Kidney (tissue), 14 donors: ENCODE results near the gene ADGRA1. TPM values are rescaled to one million over a fixed set of nuclear protein-coding genes. Genes with fewer than 3 reads are reported as not detected.

ENCODE experiments used
- DNase-seq, 5 donors: peaks; one replicate each; pipeline ENCODE4 v3.0.0-alpha.2; 2013 to 2020
- FAIRE-seq: peaks from 2 replicates; lab custom pipeline; 2012; peaks lifted over from hg19 to GRCh38; lab: Jason Lieb, UNC
- H3K27ac ChIP-seq, 2 donors: one replicate each; pipeline ENCODE4 v1.7.0; 2013; ENCODE audit warnings: low read depth in 2 of 2, low read length in 2 of 2, inconsistent platforms in 1 of 2
- H3K27me3 ChIP-seq: one replicate; pipeline ENCODE4 v1.7.1; 2013; ENCODE audit warnings: low read length, inconsistent platforms; ENCODE audit not compliant: control insufficient read depth, insufficient read depth
- H3K36me3 ChIP-seq, 3 donors: one replicate each; pipeline versions ENCODE4 v1.7.0 to v1.7.1; 2013; ENCODE audit warnings: low read length in 3 of 3, control low read depth in 1 of 3, inconsistent platforms in 1 of 3; ENCODE audit not compliant: insufficient read depth in 3 of 3, control insufficient read depth in 2 of 3
- H3K4me1 ChIP-seq, 3 donors: one replicate each; pipeline versions ENCODE4 v1.7.0 to v1.7.1; 2013; ENCODE audit warnings: low read length in 3 of 3, inconsistent platforms in 1 of 3, low read depth in 1 of 3; ENCODE audit not compliant: control insufficient read depth in 2 of 3, insufficient read depth in 2 of 3
- H3K4me3 ChIP-seq, 3 donors: one replicate each; pipeline versions ENCODE4 v1.7.0 to v1.8.1; 2013; ENCODE audit warnings: low read length in 3 of 3, control low read depth in 1 of 3, inconsistent platforms in 1 of 3
- H3K9ac ChIP-seq, 3 donors: one replicate each; pipeline versions ENCODE4 v1.7.0 to v1.7.1; 2013; ENCODE audit warnings: low read length in 3 of 3, control low read depth in 1 of 3, inconsistent platforms in 1 of 3
- H3K9me3 ChIP-seq, 3 donors: one replicate each; pipeline versions ENCODE4 v1.7.0 to v1.7.1; 2013; ENCODE audit warnings: low read length in 3 of 3, control low read depth in 1 of 3, inconsistent platforms in 1 of 3; ENCODE audit not compliant: control insufficient read depth in 2 of 3, insufficient read depth in 1 of 3
- intact Hi-C: fragments of 100-400 bp; cut with DNase I; formaldehyde crosslinking; loops from one replicate; pipeline ENCODE4 v1.11.1; 2022
- polyA plus RNA-seq: library from polyadenylated mRNA; stranded (reverse); fragments of 350-450 nt; fragmentation: Illumina TruSeq; extraction: RNeasy Lipid Tissue Mini Kit (QIAGEN cat#74804); gene quantifications from one replicate; pipeline ENCODE4 v1.2.3, GENCODE V29; 2014; ENCODE audit warnings: low read depth, low replicate concordance; ENCODE audit not compliant: insufficient read depth
- total RNA-seq: library from RNA; stranded (reverse); fragmentation: NEBNext Ultra II Directional; extraction: Animal tissue kit (Norgen Biotek cat#: 25700); gene quantifications from one replicate; pipeline ENCODE4 v1.2.1, GENCODE V29; 2021
- TF ChIP-seq, protein P1 (sequence below): IDR thresholded peaks from 3 replicates; pipeline ENCODE4 v1.5.1; 2012; ENCODE audit warnings: mild to moderate bottlenecking, moderate library complexity, borderline replicate concordance; ENCODE audit not compliant: insufficient read depth; ENCODE audit errors: extremely low read depth
- donor health status: control.
- donor health status: control.
- donor health status: control.
- donor health status: control.
- donor health status: control.
- donor health status: DM: yes; HTN: yes; CAD: no.
- donor health status: Normal renal cell carcinoma (clear cell type).

Gene ADGRA1
- total and polyA plus RNA-seq, 2 donors from 2014 or later, result 0.91 to 1.1 TPM

DNA sequence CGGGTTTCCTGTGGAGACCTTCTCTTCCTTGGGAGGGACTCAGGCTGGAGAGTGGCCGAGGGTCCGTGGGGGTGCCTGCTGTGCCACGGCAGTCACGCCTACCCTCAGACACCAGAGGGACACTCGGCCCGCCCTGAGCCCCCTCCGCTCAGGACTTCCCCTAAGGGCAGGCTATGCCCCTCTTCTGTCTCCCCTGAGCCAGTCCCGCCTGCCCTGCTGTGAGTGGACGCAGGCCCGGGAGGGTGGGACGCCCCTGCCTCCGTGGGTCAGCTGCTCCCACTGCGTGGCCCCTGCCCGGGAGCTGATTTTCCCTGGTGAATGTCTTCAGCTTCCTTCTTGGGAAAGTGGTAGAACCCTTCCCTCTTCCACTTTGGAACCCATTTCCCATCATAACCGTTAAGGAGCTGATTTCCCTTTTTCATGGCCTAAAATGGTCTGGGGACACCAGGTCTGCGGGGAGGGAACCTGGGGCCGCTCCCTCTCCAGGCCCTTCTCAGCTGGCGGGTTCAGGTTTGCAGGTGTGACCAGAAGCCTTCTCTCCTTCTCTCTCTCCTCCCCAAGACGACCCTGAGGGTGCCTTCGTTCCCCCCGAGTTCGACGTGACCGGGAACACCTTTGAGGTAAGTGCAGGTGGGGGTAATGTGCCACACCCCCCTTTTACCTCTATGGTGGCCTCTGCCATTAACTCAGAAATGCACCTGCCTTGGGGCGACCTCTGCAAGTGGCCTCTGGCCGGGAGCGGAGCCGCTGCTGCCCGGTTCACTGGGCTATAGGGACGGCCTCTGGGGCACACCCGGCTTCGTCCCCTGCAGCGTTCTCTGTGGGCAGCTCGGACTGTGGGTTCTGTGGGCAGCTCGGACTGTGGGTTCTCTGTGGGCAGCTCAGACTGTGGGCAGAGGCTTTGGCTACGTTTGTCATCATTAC is 80.2 kb downstream of the ADGRA1 start:
- TF ChIP-seq, protein P1, sequence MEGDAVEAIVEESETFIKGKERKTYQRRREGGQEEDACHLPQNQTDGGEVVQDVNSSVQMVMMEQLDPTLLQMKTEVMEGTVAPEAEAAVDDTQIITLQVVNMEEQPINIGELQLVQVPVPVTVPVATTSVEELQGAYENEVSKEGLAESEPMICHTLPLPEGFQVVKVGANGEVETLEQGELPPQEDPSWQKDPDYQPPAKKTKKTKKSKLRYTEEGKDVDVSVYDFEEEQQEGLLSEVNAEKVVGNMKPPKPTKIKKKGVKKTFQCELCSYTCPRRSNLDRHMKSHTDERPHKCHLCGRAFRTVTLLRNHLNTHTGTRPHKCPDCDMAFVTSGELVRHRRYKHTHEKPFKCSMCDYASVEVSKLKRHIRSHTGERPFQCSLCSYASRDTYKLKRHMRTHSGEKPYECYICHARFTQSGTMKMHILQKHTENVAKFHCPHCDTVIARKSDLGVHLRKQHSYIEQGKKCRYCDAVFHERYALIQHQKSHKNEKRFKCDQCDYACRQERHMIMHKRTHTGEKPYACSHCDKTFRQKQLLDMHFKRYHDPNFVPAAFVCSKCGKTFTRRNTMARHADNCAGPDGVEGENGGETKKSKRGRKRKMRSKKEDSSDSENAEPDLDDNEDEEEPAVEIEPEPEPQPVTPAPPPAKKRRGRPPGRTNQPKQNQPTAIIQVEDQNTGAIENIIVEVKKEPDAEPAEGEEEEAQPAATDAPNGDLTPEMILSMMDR, result no peak
- Histone ChIP-seq H3K27me3 (no peaks in the 10 kb centered on the region), H3K4me1 (no peaks in the 10 kb centered on the region), H3K27ac (no peak overlapping the region), H3K4me3 (no peak overlapping the region), H3K9me3 (no peaks in the 10 kb centered on the region), H3K36me3 (no peaks in the 10 kb centered on the region), H3K9ac (no peak overlapping the region)
- DNase-seq, result no peak
- FAIRE-seq, result no peak
- intact Hi-C loops, result no loop called here

DNA sequence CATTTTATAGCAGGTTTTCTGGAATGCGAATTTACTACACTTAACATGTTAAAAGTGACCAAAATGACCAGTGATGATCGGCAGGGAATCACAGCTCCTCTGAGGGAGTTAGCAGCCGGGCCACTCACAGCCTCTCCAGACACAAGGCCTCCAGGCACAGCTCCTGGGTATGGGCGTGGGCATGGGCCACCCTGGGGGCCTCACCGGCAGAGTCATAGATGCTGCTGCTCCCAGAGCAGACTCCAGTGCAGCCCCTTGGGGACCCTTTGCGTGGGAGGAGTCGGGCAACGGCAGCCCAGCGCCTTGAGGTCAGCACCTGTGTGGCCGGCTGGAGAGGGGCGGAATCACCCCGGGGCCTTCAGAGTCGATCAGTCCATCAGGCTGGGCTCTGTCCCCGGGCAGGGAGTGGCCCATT is 80.9 kb downstream of the ADGRA1 start:
- DNase-seq (no peak), FAIRE-seq (no peak)
- H3K4me1 ChIP-seq, result no peaks in the 10 kb centered on the region
- TF ChIP-seq, protein P1, result no peak
- no peak overlapping the region for H3K4me3 ChIP-seq
- H3K36me3 ChIP-seq, result no peaks in the 10 kb centered on the region
- no peaks in the 10 kb centered on the region for H3K9me3 ChIP-seq
- H3K9ac ChIP-seq, result no peak overlapping the region
- intact Hi-C loops, result no loop called here
- no peak overlapping the region for H3K27ac ChIP-seq
- H3K27me3 ChIP-seq, result no peaks in the 10 kb centered on the region

DNA sequence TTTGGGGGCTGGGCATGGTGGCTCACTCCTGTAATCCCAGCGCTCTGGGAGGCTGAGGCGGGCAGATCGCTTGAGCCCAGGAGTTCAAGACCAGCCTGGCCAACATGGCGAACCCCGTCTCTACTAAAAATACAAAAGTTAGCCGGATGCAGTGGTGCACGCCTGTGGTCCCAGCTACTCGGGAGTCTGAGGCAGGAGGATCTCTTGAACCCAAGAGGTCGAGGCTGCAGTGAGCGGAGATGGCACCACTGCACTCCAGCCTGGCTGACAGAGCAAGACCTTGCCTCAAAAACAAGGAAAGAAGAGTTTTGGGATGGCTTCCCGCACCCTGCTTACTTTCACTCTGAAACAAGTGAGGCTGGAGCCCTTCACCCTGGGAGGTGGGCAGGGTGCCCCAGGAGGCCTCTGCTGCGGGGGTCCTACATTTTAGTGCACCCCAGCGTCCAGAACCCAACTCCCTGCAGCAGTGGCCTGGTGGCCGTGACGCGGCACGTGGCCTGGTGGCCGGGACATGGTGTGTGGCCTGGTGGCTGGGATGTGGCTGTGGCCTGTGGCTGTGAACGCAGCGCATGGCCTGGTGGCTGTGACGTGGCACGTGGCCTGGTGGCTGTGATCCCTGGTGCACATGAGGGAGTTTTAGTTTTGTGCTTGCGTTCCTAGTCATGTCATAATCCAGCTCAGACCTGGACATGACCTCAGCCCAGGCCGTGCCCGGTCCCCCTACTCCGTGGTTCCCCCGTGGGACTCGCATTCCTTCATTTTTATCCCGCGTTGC is 81.6 kb downstream of the ADGRA1 start:
- Histone ChIP-seq H3K9ac (no peak overlapping the region), H3K4me1 (no peaks in the 10 kb centered on the region), H3K4me3 (no peak overlapping the region), H3K9me3 (no peaks in the 10 kb centered on the region), H3K27ac (no peak overlapping the region), H3K27me3 (no peaks in the 10 kb centered on the region), H3K36me3 (no peaks in the 10 kb centered on the region)
- TF ChIP-seq, protein P1, result no peak
- intact Hi-C loops, result no loop called here
- no peak for DNase-seq
- no peak for FAIRE-seq
